ENCODE measurements around the gene ENTPD1.
"Not testable (repeated sequence)": the region's sequence is repeated elsewhere in the genome, so short reads cannot be mapped to it uniquely, and the experiment has no call there.

The ENTPD1 gene

GRCh38 chr10:95759233-95759826, 3.4 kb downstream of the ENTPD1 start:
- H3K4me3 ChIP-seq (ENCODE audit: control insufficient read depth, low read depth, low read length) = no peak overlapping the region
- no peak for DNase-seq (ENCODE audit: low read depth)
- no peak for TF ChIP-seq CTCF (conservative IDR thresholded peaks at IDR 0.05; ENCODE audit: control insufficient read depth, insufficient read depth, low read depth, low read length)

- no peak overlapping the region for H3K4me3 ChIP-seq (ENCODE audit: control insufficient read depth, low read depth, low read length)
- no peak for TF ChIP-seq CTCF (conservative IDR thresholded peaks at IDR 0.05; ENCODE audit: control insufficient read depth, insufficient read depth, low read depth, low read length)
- DNase-seq (ENCODE audit: low read depth) = no peak
Observed at GRCh38 chr10:95761939-95762492, 6.1 kb downstream of the ENTPD1 start.

GRCh38 chr10:95767884-95768556, 12.1 kb downstream of the ENTPD1 start:
- TF ChIP-seq CTCF (conservative IDR thresholded peaks at IDR 0.05; ENCODE audit: control insufficient read depth, insufficient read depth, low read depth, low read length) = no peak
- no peak overlapping the region for H3K4me3 ChIP-seq (ENCODE audit: control insufficient read depth, low read depth, low read length)

DNA sequence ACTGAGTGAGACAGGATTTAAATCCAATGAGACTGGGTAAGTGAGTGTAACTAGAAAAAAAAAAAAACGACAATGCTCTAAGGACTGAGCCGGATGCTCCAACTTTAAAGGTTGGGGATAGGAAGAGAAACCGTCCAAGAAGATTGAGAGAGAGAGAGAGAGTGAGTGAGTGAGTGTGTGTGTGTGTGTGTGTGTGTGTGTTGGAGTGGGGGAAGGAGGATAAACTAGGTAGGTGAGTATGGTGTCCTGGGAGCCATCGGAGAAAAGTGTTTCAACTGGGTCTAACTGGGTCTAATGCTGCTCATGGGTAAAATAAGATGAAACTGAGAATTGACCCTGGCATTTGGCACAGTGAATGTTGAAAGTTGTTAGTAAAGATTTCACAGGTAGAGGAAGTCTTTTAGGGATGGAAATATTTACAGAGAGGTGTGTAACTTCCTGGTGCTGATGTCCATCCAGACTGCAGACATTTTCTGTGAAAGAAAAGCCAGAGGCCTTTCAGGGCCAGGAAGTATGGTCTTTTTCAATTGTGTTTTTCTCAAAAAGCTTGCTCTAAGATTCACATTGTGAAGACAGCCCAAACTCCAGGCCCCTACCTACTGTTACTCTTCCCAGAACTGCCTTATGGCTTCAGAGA, 14.2 kb downstream of the ENTPD1 start:
- H3K4me3 ChIP-seq (ENCODE audit: control insufficient read depth, low read depth, low read length) = no peak overlapping the region
- no peak for DNase-seq (ENCODE audit: low read depth)
- no peak for TF ChIP-seq CTCF (conservative IDR thresholded peaks at IDR 0.05; ENCODE audit: control insufficient read depth, insufficient read depth, low read depth, low read length)

More at GRCh38 chr10:95767884-95768556, 12.1 kb downstream of the ENTPD1 start:
- peak; percentile 57 for DNase-seq (ENCODE audit: low read depth)

- not testable (repeated sequence) for H3K4me3 ChIP-seq (ENCODE audit: control insufficient read depth, low read depth, low read length); DNase-seq (ENCODE audit: low read depth)
Observed at GRCh38 chr10:95773454-95773853, 17.5 kb downstream of the ENTPD1 start.

GRCh38 chr10:95777638-95778037, 21.7 kb downstream of the ENTPD1 start:
- H3K4me3 ChIP-seq (ENCODE audit: control insufficient read depth, low read depth, low read length); DNase-seq (ENCODE audit: low read depth): not testable (repeated sequence)

DNA sequence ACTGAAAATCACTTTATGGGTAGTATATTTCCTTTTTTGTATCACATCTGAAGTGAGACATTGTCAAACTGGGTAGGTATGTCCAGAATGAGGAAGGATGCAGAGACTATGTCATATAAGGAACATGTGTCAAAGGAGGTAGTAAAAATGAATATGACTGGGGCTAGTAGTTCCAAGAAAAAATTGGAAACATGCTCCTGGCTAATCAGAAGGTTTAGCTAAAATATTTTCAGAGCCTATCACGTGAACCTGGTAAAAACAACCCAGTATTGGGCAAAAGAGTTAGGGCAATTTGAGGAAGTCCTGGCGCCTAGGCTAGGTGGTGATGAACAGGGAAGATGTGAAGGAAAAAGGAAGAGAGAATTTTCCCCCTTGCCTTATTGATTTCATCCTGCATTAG, 26.4 kb downstream of the ENTPD1 start:
- no peak overlapping the region for H3K4me3 ChIP-seq (ENCODE audit: control insufficient read depth, low read depth, low read length)
- no peak for TF ChIP-seq CTCF (conservative IDR thresholded peaks at IDR 0.05; ENCODE audit: control insufficient read depth, insufficient read depth, low read depth, low read length)
- no peak for DNase-seq (ENCODE audit: low read depth)
